Measurements from ENCODE around the gene HAPSTR1.

Gene HAPSTR1

GRCh38 chr16:9139965-9140364 lies 48.5 kb downstream of the HAPSTR1 start:
- Histone ChIP-seq H3K36me3 (no peaks in the 10 kb centered on the region), H3K9me3 (no peaks in the 10 kb centered on the region), H3K27me3 (no peaks in the 10 kb centered on the region), H3K4me1 (no peaks in the 10 kb centered on the region), H3K4me3 (ENCODE audit: low read depth, low read length) (no peak overlapping the region)
- DNase-seq: peak; percentile 42
- no peak for TF ChIP-seq CTCF (IDR thresholded peaks at IDR 0.05; ENCODE audit: low read depth, low read length)
